HG03039 (cell line): ENCODE results near the gene EFNB3.

Experiments
- ATAC-seq: cut with Tn5 transposase; IDR thresholded peaks from one replicate; pipeline ENCODE4 v1.9.1; 2021; ENCODE audit warnings: mild to moderate bottlenecking, moderate library complexity; ENCODE audit not compliant: unreplicated experiment

EFNB3 gene

DNA sequence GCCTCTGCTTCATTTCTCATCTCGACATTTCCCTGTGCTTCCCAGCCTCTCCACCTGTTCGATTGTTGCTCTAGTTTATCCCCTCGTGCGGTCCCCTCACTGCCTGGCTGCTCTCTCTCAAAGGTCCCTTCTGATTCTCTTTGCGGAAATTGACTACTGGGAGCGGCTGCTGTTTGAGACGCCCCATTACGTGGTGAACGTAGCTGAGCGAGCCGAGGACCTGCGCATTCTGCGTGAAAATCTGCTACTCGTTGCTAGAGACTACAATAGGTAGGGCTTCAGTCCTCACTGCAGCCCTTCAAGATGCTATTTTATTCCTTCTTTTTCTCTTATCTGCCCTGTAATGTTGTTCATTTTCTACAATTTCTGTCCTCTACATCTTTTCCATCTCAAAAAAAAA is 52.0 kb downstream of the EFNB3 start:
- ATAC-seq = no peak
